ENCODE data around the gene ADGRF4.

The ADGRF4 gene

DNA sequence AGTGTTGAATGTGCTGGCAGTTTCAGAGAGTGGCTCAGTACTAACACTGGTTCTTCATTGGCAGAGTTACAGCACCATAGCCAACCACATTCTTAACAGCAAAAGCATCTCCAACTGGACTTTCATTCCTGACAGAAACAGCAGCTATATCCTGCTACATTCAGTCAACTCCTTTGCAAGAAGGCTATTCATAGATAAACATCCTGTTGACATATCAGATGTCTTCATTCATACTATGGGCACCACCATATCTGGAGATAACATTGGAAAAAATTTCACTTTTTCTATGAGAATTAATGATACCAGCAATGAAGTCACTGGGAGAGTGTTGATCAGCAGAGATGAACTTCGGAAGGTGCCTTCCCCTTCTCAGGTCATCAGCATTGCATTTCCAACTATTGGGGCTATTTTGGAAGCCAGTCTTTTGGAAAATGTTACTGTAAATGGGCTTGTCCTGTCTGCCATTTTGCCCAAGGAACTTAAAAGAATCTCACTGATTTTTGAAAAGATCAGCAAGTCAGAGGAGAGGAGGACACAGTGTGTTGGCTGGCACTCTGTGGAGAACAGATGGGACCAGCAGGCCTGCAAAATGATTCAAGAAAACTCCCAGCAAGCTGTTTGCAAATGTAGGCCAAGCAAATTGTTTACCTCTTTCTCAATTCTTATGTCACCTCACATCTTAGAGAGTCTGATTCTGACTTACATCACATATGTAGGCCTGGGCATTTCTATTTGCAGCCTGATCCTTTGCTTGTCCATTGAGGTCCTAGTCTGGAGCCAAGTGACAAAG, 17.0 kb upstream of the ADGRF4 start:
- no peak for DNase-seq

DNA sequence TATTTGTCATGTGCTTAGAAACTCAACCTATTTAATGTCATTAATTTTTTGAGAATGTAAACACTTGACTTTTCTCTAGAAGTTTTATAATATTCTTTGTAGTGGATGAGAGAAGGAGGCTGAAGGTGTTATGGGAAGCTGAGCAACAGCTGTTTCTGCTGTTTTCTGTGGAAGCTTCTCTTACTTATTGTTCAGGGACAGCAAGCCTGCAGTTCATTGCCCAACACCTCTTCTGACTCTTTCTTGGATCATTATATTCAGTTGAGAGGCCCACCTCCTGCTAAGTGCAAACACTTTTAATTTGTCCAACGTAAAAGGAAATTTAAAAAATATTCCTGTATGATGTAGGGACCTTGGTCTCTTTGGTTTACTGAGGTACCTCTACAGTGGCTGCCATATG, 12.0 kb upstream of the ADGRF4 start:
- no peak for DNase-seq

DNA sequence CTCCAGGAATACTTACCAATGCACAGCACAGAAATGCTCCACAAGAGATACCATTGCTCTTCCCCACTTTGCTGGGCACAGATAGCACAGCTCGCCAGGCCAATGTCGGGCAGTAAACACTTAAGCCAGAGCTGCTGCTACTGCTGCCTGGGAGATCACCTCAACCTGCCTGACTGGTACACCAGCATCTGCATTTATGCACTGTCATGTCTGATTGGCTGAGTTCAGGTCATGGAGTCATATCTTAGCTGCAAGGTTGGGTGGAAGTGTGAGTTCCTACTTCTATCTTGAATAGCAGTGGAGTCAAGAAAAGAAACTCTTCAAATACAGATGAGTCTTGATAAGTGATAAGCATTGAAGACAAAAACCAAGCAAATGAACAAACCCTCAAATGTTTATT, 10.9 kb upstream of the ADGRF4 start:
- no peak for DNase-seq

DNA sequence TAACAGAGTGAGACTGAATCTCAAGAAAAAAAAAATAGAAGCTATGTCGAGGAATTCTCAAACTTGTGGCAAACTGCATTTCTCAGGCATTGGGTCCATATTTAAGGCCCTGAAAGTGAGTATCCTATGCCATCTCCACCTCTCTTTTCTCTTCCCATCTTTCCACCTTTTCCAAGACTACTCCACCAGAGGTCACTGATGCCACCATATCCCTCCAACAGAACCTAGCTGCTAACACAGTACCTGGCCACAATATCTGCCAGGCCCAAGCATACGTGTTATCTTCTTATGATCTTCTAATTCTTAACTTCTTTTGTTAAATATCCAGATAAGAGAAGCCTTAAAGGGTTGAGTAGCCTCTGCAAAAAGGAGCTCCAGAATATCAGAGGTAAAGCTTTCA, 8.2 kb upstream of the ADGRF4 start:
- DNase-seq: no peak

DNA sequence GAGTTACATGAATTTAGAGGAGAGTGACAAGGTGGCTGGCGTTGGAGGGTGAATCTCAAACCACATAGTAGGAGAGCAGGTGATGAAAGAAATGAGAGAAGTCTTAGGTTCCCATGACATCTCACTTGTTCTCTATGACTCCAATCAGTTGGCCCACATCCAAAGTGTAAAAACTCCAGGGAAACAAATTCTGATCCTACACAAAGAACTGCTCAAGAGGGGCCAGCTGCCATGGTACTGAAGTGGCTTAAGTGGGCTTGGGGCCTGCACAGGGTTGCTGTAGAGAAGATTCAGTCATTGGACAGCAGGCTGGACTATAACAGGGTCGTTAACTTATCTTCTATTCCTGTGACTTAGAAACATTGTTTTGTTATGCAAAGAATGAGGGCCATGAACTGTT, 7.6 kb upstream of the ADGRF4 start:
- no peak for DNase-seq

DNA sequence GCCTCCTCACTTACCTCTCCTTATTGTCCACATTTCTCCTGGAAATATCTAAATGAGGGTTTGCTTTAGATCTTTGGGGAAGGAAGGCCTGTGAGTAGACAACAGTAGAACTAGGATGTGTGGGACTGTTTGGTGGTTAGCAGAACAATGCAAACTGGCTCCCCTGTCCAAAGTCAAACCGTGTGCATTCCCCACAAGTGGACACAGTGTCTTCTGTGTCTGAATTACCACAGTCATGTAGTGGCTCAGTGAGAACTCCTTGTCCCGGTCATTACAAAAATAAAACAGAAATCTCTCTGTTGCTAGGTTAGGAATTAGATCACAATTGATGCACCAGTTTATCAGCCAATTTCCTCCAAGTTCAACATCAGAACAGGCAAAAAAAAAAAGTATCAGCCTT, 455 bp upstream of the ADGRF4 start:
- no peak for DNase-seq

DNA sequence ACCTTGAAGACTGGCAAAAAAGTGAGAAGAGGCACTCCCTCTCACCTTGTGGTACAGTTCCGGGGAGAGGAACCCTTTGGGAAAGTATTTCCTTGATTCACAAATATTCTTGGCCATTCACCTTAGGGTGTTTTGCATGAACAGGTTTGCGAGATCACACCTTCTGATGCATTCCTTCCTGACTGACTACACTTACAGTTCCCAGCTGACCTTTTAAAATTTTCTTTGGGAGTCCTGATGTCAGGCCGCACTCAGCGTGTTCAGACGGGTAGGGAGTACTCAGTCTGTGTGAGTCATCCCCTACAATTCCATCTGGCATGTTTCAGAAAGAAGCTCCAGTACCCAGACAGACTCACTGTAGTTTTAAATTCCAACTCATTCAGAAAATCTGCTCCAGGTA, 1.7 kb downstream of the ADGRF4 start:
- DNase-seq: no peak

DNA sequence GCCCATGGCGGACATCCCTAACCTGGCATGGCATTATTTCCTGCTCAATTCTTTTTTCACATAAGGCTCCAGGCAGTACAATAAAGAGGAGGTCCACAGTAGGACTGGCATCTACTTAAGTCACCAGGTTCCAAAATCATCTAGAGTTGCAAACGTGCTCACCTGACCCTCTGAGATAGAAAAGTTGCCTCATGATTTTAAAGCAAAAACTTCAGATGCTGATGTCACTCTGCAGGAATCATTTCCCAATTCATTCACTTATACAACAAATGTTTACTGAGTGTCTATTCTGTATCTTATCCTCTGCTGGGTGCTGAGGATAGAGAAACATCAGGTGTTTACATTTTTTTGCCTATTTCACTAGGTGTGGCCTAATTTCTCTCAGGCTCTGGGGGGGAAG, 2.2 kb downstream of the ADGRF4 start:
- no peak for DNase-seq

DNA sequence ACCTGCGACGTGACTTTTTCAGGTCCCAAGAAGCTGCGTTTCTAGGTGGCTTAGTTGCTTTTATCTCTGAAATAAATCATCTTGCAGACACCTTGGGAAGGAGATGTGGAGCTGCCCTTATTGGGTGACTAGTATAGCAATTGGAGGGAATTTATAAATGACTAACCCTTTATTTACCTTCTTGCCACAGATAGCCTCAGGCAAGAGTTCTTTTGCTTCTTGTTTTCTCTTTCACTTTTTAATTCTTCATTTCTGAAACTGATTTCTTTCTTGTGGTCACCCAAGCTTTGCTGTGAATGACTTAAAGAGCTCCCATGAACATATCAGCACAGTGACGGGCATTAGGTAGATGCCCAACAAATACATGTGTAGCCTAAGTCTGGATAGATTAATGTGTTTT, 3.0 kb downstream of the ADGRF4 start:
- no peak for DNase-seq

DNA sequence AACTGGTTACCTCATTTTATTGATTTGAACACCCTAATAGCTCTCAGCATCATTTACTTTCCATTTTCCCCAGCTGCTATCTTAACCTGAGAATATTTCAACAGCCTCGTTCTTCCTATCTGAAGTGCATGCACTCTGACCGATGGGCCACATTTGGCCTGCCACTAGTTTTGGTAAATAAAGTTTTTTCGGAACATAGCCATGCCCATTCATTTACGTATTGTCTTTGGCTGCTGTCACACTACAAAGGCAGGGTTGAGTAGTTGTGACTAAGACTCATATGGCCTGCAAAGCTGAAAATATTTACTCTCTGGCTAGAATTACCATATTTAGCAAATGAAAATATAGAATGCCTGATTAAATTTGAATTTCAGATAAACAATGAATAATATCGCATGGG, 10.8 kb downstream of the ADGRF4 start:
- DNase-seq: no peak

DNA sequence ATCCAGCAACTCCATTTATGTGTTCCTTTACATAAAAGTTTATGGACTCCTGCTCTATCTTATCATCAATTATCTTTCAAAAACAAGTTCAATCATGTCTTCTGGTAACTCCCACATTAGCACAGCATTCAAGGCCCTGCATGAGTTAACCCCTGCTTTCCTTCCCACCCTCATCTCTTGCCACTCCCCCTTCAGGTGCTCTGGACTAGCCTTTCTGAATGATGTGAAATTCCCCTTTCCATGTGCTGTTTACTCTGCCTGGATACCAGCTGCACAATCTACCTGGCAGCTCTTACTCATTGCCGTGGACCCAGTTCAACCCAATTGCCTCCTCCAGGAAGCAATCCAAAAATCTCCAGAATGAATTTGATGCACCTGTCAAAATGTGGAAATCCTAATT, 11.9 kb downstream of the ADGRF4 start:
- no peak for DNase-seq

DNA sequence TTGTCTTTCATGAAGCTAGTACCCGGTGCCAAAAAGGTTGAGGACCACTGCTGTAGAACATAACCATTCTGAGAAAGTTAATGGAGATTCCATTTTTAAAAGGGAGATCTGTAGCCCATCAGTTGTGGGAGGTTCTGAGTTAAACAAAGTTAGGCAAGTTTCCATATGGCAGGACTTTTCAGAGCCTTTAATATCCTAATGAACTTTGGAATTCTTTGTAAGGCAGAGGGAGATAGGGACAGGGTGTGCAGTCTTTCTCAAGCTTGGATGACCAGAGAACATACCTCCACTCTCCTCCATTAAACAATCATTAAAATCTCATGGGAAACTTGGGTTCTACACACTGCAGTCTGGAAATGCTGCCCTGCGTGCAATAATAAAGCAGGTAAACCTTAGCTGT, 14.8 kb downstream of the ADGRF4 start:
- no peak for DNase-seq

DNA sequence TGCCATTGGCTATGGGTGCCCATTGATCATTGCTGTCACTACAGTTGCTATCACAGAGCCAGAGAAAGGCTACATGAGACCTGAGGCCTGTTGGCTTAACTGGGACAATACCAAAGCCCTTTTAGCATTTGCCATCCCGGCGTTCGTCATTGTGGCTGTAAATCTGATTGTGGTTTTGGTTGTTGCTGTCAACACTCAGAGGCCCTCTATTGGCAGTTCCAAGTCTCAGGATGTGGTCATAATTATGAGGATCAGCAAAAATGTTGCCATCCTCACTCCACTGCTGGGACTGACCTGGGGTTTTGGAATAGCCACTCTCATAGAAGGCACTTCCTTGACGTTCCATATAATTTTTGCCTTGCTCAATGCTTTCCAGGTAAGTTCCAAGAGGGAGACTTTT, 16.4 kb downstream of the ADGRF4 start:
- no peak for DNase-seq

DNA sequence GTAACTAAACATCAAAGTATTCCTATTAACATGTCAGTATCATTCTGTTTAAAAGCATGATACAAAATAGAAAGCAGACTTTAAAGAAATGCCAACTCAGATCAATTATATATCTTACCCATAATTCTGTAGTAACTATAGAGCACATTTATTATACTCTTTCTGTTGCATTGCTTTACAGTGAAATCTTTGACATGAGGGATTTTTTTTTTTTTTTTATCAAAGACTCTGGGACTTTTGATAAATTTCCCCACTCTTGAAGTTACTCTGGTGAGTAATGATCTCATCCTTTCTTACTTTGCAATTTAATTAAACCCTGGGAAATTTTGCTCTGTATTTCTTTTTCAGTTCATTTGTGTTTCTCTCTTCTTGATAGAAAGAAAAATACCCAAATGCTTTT, 17.4 kb downstream of the ADGRF4 start:
- DNase-seq: no peak

DNA sequence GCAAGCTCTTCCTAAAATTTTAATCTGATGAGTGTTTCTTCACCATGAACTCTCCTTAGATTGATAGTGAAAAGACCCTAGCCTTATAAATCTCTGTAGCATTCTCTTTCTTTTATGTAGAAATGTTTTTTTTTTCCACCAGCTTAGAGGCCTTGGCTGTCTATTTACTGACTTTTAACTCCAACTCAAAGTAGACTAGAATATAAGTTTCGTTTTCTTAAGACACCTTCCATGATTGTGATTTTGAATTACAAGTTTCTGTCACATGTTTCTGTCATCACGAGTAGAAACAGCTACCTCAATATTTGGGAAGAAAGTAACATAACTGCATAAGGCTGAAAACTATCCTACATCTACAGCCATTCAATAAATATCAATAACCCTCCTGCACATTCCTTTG, 17.8 kb downstream of the ADGRF4 start:
- no peak for DNase-seq

DNA sequence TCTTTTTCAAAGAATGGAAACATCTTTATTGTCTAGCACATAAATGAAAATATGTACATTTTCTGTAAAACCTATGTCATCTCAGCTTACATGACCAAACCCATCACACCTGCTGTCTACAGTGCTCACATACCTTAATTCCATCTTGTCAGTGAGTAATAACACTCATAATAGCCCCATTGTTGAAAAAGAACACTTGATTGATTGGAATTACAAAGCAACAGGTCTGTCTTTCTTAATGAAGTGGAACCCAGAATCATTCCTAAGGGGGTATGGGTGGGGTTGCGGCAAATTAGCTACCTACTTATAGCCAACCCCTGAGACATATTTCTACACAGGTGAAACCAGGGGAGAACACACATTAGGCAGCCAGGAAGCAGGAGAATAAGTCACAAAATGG, 20.2 kb downstream of the ADGRF4 start:
- DNase-seq: no peak

DNA sequence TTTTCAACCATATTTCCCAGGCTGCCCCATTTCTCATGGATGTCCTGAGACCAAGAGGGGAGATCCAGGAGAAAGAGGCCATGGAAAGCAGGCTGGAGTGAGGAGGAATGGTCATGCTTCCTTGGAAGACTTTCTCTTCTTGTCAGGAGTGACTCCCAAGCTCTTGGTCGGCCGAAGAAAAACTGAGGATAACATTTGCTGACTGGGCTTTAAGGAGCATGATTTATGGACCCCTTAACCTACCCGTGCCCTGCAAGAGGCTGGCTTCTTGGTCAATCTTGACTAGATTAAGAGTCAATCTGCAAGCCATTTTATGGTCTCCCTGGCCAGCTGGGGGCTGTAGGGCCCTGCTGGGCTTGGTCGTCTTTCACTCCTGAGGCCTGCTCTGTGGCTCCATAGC, 22.8 kb downstream of the ADGRF4 start:
- DNase-seq: no peak

DNA sequence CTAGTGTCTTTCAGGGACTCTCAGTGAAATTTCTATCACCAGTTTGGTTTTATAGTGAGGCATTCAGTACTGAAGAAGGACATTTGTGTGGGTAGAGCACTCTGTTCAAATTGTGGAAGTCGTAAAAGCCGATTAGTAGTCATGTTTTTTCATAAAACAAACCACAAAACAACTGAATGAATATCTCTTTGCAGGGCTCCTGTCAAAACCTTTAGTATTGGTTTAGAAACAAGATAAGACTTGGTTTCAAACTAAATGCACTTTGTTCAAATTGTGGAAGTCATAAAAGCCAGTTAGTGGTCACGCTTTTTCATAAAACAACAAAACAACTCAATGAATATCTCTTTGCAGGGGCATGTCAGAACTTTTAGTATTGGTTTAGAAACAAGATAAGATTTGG, 23.8 kb downstream of the ADGRF4 start:
- DNase-seq: no peak

DNA sequence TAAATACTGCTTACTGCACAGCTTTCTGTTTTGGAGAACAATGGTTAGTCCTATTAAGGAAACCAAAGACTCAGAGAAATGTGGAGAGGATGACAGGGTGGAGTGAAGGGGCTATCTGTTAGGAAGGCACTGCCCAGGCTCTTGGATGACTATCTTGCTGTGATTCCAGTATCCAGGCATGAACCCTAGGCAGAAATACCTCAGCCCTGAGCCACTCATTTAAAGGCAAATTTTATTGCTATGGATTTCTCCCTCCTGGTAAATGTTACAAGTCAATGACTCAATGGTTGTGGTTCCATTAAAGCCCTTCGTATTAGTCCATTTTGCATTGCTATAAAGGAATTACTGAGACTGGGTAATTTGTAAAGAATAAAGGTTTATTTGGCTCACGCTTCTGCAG, 25.9 kb downstream of the ADGRF4 start:
- no peak for DNase-seq

DNA sequence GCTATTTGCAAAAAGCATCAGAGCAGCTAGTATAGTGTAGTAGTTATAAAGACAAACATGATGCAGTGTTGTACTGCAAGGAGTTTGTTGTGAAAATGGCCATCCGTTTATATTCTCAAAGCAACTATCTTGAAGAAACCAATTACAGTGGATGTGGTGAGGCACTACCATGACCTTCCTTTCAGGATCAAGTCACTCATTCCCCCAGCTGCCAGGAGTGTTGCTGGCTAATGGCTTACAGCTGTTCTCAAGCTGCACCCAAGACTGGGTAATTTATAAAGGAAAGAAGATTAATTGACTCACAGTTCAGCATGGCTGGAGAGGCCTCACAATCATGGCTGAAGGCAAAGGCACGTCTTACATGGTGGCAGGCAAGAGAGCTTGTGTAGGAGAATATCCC, 29.0 kb downstream of the ADGRF4 start:
- DNase-seq: no peak

DNA sequence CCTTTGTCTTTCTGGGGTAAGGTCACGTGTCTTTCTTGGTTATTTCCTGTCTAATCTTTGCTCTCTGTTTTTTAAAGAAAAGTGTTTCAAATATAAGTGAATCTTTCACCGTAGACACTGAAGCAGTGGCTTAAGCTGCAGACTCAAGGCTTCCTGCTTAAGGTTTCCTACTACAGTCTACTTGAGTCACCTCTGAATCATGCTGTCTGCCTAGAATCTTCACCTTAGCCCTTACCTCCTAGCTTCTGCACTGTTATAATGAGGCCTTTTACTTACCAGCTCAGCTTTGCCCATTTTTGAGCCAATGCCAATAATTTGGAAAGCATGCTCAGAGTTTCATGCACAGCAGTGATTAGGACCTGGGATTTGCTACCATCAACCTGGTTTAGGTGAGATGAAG, 30.6 kb downstream of the ADGRF4 start:
- no peak for DNase-seq

DNA sequence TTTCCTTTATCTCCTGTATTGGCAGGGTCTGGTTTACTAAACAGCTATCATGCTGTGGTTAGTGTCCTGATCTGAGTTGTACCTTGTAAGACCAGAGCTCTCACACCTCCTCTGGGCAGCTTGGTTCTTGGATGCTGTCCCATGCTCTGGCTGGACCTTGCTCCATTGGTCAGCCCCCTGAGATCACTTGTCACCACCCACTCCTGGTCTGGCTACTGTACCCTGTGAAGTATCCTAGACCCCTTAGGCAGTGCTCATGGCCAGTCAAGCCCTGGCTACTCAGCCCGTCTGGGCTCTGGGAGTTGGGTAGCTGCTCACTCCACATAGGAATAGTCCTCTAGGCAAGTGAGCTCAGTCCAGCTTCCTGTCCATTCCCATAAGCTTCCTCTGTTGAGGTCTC, 31.1 kb downstream of the ADGRF4 start:
- DNase-seq: no peak

DNA sequence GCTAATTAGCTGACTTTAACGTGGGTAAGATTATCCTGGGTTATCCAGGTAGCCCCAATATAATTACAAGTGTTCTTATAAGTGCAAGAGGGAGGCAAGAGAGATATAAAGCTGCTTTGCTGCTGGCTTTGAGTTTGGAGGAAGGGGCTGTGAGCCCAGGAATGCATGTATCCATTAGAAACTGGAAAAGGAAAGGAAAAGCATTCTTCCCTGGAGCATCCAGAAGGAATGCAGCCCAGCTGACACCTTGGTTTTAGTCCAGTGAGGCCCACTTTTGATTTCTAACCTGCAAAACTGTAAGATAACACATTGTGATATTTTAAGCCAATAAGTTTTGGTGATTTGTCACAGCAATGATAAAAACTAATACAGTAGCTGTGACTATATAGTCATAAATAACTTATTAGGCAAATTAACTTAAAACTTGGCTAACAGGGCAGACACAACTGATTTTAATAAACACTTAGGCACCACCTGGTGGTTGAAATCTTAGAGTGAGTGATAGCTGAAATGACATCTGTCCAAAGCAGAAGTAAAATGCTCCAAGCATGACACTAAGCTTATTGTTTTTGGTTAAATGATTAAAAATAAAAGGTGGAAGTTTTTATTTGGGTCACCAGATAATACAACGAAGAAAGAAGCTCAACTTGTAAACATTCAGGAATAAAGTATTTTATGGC, 35.6 kb downstream of the ADGRF4 start:
- DNase-seq: no peak

DNA sequence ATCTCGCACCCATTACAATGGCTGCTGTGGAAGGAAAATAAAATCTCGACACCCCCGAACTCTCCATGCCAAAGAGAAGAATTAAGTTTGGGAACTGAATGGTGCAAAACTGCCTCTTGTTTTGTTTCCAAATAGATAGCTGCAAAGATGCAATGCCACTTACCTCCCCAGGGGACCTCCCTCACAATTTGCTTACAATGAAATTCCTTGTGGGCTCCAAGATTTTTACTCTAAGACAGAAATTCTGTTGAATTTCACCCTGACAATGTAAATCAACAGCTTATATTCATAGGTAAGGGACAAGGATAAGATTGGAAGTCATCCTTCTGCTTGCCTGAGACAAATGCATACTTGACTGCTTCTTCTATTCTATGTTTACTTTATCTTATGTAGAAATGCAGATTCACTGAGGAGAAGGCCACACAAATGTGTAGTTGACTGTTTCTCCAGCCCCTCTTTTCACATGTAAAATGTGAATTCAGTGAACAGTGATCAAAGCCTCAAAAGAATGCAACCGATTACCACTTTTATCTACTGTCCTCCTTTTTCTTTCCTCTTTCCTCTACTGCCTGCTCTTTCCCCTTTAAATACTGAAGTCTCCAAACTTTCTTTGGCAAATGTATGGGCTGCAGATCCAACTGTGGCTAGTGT, 36.6 kb downstream of the ADGRF4 start:
- no peak for DNase-seq

All from activated gamma-delta T cell (primary cell).